GM19452 (cell line): Measurements from ENCODE around the gene MBNL1.

Experiments
- ATAC-seq: cut with Tn5 transposase; IDR thresholded peaks from one replicate; pipeline ENCODE4 v1.9.1; 2021; ENCODE audit not compliant: unreplicated experiment

Gene MBNL1

GRCh38 chr3:152271501-152272236, 2.9 kb downstream of the MBNL1 start:
- ATAC-seq = no peak

GRCh38 chr3:152272771-152273242, 4.1 kb downstream of the MBNL1 start:
- no peak for ATAC-seq

- ATAC-seq = no peak
Measured at GRCh38 chr3:152276681-152277080, 8.0 kb downstream of the MBNL1 start.

DNA sequence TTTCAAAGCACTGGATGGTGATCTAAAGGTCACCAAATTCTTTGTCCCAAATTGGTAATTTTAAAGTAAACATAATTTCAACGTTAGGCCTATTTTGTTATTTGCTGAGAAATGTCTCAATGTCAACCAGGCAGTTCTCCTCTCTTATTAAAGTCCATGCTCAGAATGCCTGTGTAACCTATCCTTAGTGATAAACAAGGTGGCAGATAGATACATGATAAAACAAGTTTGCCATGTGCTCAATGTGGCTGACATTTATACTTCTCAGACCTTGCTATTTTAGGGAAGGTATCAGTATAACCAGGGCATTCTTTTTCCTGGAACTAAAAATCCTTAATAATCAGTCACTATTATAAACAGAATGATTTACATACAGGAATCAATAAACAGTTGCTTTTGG, 8.5 kb downstream of the MBNL1 start:
- ATAC-seq = no peak

DNA sequence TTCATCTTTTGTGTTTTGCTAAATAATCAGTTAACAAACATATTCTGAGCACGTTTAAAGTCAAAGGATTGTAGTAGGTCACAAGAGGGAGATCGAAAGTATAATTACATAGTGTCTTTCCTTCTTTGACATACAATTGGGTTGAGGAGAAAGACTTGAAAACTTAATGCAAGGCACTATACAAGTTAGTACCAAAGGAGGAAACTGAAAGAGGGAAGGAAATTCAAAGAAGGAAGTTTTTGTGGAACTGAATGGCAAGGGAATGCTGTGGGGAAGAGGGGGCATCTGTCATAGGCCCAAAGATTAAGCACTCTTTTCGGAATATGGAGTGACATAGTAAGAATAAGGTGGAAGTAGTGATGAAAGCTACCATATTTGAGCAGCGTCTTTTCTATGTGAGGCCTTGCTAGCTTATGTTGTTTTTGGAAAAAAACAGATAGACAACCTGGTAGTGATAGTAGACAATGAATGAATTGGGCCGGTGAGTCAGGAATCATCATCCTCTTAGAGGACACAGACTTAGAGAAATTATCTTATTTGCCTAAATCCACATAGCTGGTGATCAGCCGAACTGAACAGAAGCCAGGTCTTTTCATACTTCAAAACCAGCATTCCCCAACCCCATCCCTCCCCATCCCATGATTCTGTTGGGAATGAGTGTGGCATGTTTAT, 10.2 kb downstream of the MBNL1 start:
- ATAC-seq = no peak

- no peak for ATAC-seq
Measured at GRCh38 chr3:152279479-152279878, 10.8 kb downstream of the MBNL1 start.

DNA sequence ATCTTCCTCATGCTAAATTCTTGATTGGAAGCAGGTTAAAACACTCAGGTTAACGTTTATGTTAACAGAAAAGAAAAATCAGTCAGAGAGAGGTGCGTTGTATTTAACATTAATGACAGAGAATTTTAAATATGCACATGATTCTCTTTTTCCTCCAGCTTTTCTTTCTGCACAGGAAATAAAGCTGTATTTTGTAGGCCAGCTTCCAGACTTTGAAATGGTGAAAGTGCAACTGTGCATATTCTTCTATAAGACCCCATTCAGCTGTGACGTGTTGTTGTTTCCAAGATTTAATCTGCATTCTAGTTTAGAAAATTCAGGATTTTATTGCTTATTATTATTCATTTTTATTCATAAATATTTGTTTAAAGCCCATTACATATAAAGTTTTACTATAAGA, 11.8 kb downstream of the MBNL1 start:
- ATAC-seq = no peak

DNA sequence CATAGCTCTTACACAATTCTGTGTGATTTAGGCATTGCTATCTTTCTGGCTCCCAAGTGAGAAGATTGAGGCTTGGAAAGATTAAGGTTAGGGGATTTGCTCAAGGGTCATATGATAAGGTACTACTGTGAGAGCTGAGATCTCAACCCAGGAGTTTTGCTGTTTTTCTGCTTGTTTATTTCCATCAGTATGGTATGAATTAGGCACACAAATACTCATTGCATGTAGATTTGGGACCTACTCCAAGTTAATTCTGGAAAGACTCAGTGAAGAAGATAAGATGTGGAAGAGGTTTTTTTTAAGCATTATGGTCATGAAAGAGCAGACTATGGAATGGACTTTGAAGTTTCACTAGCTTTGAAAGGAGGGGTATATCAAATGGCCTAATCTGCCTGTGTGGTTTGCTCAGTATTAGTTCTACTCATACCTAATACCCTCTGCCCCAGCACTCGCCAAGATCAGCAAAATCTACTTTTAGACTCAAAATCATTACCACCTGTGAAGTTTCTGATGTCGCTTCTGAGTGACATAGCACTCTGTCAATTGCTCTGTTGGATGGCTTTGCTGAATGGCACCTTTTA, 12.5 kb downstream of the MBNL1 start:
- ATAC-seq = peak; percentile 77

DNA sequence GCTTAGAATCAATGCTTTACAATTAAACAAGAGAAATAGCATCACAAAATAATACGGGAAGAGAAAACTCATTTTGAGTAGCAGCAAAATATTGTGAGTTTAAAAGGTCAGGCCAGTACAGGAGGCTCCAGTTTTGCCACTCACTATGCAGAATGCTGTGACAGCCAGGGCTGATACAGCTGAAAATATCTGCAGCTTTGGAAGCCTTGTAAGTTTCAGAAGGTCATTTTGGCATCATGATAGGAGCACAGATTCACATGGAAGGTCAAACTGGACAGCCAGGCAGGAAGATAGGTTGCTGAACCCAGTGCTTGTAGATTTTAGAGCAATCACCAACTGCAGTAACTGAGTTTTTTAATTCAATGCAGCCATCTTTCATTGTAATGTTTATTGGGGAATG, 14.1 kb downstream of the MBNL1 start:
- ATAC-seq = no peak

- no peak for ATAC-seq
Measured at GRCh38 chr3:152283492-152284381, 15.0 kb downstream of the MBNL1 start.

DNA sequence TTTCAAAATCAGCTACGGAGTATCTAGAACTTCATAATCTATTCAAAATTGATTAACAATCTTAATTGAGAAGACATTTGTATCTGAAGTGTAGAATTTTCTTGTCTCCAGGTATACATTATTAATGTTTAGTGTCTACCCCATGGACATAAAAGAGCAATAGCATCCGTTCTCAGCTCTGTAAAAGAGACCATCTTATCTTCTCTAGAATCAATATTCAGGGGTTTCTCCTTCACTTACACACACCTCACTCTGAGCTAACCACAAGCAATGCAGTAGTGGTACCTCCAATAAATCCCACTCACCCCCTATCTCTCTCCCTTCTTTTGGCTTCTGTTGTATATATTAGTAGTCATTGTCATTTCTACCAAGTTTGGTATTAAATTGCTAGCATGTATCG, 16.2 kb downstream of the MBNL1 start:
- ATAC-seq = no peak

DNA sequence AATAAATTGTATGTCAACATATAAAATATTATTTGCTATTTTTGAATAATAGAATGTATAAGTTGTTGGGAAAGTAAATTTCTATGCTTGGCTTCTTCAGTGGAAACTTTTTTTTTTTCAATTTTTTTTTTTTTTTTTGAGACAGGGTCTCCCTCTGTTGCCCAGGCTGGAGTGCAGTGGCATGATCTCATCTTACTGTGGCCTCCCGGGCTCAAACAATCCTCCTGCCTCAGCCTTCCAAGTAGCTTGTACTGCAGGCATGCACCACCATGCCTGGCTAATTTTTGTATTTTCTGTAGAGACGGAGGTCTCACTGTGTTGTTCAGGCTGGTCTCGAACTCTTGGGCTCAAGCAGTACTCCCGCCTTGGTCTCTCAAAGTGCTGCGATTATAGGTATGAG, 16.8 kb downstream of the MBNL1 start:
- no peak for ATAC-seq

- no peak for ATAC-seq
Measured at GRCh38 chr3:152287898-152288576, 19.3 kb downstream of the MBNL1 start.

DNA sequence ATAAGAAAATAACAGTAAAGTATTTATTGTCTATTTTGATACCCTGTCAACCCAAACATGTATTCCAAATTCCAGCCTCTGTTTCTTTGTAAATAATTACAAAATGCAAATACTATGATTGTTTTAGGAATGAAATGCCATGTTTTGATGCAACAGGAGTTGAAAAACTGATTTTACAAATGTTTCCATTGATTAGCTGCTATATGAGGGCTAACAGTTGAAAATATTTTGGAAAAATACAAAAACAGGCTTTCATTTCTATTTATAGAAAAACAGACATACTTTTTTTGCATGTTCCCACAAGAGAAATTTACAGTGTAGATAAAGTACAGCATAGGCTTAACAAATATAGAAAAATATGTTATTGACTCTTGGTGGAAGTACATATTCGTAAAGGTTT, 20.0 kb downstream of the MBNL1 start:
- ATAC-seq = no peak

DNA sequence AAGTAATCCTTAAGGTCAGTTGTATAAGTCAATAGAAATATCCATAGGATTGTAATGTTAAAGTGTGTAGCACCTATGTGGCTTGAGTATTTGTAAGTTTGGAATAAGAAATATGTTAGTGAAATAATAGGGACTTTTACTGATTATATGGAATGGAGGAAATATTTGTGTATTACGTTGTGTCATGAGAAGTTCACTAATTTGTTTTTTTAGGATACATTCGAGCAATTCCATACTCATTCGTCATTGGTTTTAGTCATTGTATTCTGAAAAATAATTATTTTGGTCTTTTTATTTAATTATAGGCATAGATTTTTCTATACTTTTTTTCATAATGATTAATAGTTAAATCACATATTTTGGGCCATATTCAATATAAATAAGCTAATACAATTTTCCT, 21.0 kb downstream of the MBNL1 start:
- ATAC-seq = no peak

- no peak for ATAC-seq
Measured at GRCh38 chr3:152290374-152290773, 21.6 kb downstream of the MBNL1 start.

GRCh38 chr3:152291238-152291637, 22.5 kb downstream of the MBNL1 start:
- no peak for ATAC-seq

DNA sequence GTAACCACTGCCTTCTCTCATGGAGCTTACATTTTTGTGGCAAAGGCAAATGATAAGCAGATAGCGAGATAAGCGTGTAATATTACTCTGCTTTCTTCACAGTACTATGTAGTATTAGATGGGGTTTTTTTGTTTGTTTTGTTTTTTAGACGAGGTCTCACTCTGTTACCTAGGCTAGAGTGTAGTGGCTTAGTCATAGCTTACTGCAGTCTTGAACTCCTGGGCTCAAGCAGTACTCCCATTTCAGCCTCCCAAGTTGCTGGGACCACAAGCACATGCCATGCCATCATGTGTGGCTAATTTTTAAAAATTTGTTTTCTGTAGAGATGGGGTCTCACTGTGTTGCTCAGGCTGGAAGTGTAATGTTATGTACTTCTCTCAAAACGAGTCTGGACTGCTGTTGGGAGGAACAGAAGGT, 22.9 kb downstream of the MBNL1 start:
- no peak for ATAC-seq

- no peak for ATAC-seq
Measured at GRCh38 chr3:152292366-152292765, 23.6 kb downstream of the MBNL1 start.

DNA sequence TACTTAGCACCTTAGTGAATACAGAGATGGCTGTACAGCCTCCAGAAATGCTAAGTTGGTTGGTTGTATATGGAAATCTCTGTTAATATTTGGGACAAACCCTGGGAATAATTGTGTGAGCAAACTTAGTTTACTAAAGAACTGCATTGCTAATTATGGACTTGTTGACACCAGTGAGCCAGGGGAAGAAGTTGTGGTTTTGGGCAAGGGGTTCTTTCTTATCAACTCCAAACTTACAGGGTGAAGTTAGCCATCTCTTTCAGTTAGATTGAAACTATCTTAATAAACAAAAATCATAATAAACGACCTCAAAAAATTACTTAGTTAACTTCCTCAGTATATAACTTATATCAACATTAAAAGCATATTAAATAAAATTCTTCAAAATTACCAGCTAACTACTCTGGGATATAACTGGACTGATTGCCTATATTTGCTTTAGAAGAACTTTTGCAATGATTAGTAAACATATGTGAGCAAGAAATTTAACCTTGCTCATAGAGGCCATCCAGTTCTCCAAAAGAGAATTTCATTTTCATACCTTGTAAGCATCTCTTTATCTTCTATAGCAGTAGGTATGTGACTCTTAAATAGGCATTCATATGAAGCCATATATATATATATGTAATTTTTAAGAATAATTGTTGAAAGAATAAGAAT, 24.7 kb downstream of the MBNL1 start:
- no peak for ATAC-seq
